GM19395 (cell line): ENCODE results near the gene GRIFIN.

Experiments used
- ATAC-seq: cut with Tn5 transposase; IDR thresholded peaks from one replicate; pipeline ENCODE4 v1.9.1; 2021; ENCODE audit warnings: mild to moderate bottlenecking, moderate library complexity; ENCODE audit not compliant: unreplicated experiment

The GRIFIN gene

GRCh38 chr7:2476298-2476697, at the start of gene GRIFIN:
GRIFIN (minus strand) TSS chr7:2476398; CDS start chr7:2476383, 15 bp downstream.
- ATAC-seq: no peak

GRCh38 chr7:2524808-2525657, 48.8 kb upstream of the GRIFIN start:
- no peak for ATAC-seq

GRCh38 chr7:2523941-2524807, 48.0 kb upstream of the GRIFIN start:
- no peak for ATAC-seq

GRCh38 chr7:2523461-2523936, 47.3 kb upstream of the GRIFIN start:
- no peak for ATAC-seq

- ATAC-seq: no peak
These were observed 46.7 kb upstream of the GRIFIN start for GRCh38 chr7:2522780-2523433.

GRCh38 chr7:2521952-2522591, 45.9 kb upstream of the GRIFIN start:
- ATAC-seq: no peak

- ATAC-seq: no peak
These were observed 45.1 kb upstream of the GRIFIN start for GRCh38 chr7:2521341-2521745.

- ATAC-seq: no peak
These were observed 44.6 kb upstream of the GRIFIN start for GRCh38 chr7:2520761-2521290.

- no peak for ATAC-seq
These were observed 44.0 kb upstream of the GRIFIN start for GRCh38 chr7:2520131-2520760.

GRCh38 chr7:2519119-2519930, 43.1 kb upstream of the GRIFIN start, which contains the start of gene LFNG:
LFNG (plus strand) TSS chr7:2519774; CDS start chr7:2519862, 88 bp downstream.
- peak; percentile 79 for ATAC-seq

- ATAC-seq: no peak
These were observed 42.5 kb upstream of the GRIFIN start for GRCh38 chr7:2518737-2519118.

- no peak for ATAC-seq
These were observed 41.7 kb upstream of the GRIFIN start for GRCh38 chr7:2517678-2518507.

- ATAC-seq: no peak
These were observed 40.8 kb upstream of the GRIFIN start for GRCh38 chr7:2517026-2517425.

GRCh38 chr7:2516194-2516555, 40.0 kb upstream of the GRIFIN start:
- no peak for ATAC-seq

- no peak for ATAC-seq
These were observed 39.4 kb upstream of the GRIFIN start for GRCh38 chr7:2515424-2516193.

GRCh38 chr7:2514473-2515423, 38.5 kb upstream of the GRIFIN start:
- no peak for ATAC-seq
